ENCODE results near the gene SWAP70. TPM values are rescaled to one million over a fixed set of nuclear protein-coding genes. Genes with fewer than 3 reads are reported as not detected.

Gene SWAP70
- total and polyA plus RNA-seq, 9 of the 15 experiments (the other 6 are each of a cell fraction or from before 2014, with no cell fraction given), result 1.7 to 4.9 (median 3.9) TPM

DNA sequence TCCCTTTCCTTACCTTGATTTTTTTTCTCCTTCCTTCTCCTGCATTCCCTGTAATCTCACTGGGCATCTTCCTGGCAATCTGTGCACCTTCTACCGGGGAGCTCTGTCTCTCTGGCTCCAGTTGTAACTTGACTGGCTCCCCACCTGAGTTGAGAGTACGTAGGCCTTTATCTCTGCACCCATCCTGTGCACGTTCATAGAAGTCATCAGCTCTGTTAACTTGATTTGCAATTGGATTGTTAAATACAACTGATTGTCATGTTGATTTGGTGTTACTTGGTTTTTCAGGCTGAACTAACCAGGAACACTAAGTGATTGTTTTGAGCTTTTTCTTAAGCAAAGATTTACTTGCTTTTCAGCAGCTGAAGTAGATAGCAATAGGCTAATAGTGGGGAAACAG lies 11.8 kb downstream of the SWAP70 start (continued):
- TF ChIP-seq, protein P1, sequence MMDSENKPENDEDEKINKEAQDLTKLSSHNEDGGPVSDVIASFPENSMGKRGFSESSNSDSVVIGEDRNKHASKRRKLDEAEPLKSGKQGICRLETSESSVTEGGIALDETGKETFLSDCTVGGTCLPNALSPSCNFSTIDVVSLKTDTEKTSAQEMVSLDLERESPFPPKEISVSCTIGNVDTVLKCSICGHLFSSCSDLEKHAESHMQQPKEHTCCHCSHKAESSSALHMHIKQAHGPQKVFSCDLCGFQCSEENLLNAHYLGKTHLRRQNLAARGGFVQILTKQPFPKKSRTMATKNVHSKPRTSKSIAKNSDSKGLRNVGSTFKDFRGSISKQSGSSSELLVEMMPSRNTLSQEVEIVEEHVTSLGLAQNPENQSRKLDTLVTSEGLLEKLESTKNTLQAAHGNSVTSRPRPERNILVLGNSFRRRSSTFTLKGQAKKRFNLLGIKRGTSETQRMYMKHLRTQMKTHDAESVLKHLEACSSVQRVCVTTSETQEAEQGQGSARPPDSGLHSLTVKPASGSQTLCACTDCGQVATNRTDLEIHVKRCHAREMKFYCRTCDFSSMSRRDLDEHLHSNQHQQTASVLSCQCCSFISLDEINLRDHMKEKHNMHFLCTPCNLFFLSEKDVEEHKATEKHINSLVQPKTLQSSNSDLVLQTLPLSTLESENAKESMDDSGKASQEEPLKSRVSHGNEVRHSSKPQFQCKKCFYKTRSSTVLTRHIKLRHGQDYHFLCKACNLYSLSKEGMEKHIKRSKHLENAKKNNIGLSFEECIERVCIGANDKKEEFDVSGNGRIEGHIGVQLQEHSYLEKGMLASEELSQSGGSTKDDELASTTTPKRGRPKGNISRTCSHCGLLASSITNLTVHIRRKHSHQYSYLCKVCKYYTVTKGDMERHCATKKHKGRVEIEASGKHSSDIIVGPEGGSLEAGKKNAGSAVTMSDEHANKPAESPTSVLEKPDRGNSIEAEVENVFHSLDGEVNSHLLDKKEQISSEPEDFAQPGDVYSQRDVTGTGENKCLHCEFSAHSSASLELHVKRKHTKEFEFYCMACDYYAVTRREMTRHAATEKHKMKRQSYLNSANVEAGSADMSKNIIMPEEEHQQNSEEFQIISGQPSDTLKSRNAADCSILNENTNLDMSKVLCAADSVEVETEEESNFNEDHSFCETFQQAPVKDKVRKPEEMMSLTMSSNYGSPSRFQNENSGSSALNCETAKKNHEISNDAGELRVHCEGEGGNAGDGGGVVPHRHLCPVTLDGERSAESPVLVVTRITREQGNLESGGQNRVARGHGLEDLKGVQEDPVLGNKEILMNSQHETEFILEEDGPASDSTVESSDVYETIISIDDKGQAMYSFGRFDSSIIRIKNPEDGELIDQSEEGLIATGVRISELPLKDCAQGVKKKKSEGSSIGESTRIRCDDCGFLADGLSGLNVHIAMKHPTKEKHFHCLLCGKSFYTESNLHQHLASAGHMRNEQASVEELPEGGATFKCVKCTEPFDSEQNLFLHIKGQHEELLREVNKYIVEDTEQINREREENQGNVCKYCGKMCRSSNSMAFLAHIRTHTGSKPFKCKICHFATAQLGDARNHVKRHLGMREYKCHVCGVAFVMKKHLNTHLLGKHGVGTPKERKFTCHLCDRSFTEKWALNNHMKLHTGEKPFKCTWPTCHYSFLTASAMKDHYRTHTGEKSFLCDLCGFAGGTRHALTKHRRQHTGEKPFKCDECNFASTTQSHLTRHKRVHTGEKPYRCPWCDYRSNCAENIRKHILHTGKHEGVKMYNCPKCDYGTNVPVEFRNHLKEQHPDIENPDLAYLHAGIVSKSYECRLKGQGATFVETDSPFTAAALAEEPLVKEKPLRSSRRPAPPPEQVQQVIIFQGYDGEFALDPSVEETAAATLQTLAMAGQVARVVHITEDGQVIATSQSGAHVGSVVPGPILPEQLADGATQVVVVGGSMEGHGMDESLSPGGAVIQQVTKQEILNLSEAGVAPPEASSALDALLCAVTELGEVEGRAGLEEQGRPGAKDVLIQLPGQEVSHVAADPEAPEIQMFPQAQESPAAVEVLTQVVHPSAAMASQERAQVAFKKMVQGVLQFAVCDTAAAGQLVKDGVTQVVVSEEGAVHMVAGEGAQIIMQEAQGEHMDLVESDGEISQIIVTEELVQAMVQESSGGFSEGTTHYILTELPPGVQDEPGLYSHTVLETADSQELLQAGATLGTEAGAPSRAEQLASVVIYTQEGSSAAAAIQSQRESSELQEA (IDR thresholded peaks at IDR 0.05; ENCODE audit: low read depth), result no peak
- TF ChIP-seq MBD2 (IDR thresholded peaks at IDR 0.05; ENCODE audit: borderline replicate concordance, low read depth) (no peak), FOXK1 (CRISPR knock-in tag; IDR thresholded peaks at IDR 0.05; ENCODE audit: borderline replicate concordance) (no peak), ZNF707 (CRISPR knock-in tag; conservative IDR thresholded peaks at IDR 0.05) (no peak), NR2C2 (CRISPR knock-in tag; IDR thresholded peaks at IDR 0.05) (no peak), NR2C2 (tag; IDR thresholded peaks at IDR 0.05) (no peak), ZNF146 (CRISPR knock-in tag; IDR thresholded peaks at IDR 0.05; ENCODE audit: unreplicated experiment) (no peak)
- TF ChIP-seq, protein P2, sequence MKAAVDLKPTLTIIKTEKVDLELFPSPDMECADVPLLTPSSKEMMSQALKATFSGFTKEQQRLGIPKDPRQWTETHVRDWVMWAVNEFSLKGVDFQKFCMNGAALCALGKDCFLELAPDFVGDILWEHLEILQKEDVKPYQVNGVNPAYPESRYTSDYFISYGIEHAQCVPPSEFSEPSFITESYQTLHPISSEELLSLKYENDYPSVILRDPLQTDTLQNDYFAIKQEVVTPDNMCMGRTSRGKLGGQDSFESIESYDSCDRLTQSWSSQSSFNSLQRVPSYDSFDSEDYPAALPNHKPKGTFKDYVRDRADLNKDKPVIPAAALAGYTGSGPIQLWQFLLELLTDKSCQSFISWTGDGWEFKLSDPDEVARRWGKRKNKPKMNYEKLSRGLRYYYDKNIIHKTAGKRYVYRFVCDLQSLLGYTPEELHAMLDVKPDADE (conservative IDR thresholded peaks at IDR 0.05; ENCODE audit: control insufficient read depth, low read depth, low read length), result no peak

Data from K562 (cell line).